ENCODE measurements around the gene GTF2A1L. TPM values are rescaled to one million over a fixed set of nuclear protein-coding genes. Genes with fewer than 3 reads are reported as not detected.
A peak's percentile ranks its signal among the peaks of the same experiment; 100 is the strongest.

GTF2A1L gene
- total and polyA plus RNA-seq, 2 donors (not counting 3 experiments of a cell fraction or from before 2014, with no cell fraction given) = 0.46 TPM; not detected in 1

DNA sequence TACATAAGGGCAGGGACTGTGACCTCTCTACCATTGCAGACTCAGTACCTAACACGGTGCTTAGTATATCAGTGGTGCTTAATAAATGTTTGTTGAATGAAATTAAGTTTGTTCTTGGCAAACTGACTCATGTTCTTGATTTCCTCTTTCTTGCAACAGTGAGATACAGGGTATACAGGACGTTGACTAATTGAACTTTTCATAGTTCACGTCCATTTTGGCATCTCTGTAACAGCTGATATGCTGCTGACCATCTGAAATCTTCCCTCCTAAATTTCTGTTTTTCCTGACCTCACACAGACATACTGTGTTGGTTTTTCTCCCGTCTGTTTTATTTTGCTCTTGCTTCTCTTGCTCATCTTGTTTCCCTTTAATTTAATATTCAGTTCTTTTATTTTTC lies 93.7 kb downstream of the GTF2A1L start:
- Histone ChIP-seq H2AFZ (ENCODE audit: low read depth, low read length) (peak overlapping the region; percentile 71), H3K27ac (ENCODE audit: insufficient read depth, low read depth, low read length) (peak overlapping the region; percentile 44), H3K9me3 (replicated peaks; ENCODE audit: control insufficient read depth, insufficient read depth, low read length) (no peaks in the 10 kb centered on the region), H3K4me1 (ENCODE audit: control insufficient read depth, extremely low read depth, insufficient read depth, low read length) (peaks cover 4% of the 10 kb centered on the region), H3K27me3 (ENCODE audit: control insufficient read depth in 2 of 2, insufficient read depth in 2 of 2, low read length in 2 of 2) (no peaks in the 10 kb centered on the region), H3K36me3 (ENCODE audit: control insufficient read depth in 2 of 2, extremely low read depth in 1 of 2, insufficient read depth in 2 of 2, low read length in 2 of 2) (no peaks in the 10 kb centered on the region), H3K4me3 (replicated peaks in 1 of 3; ENCODE audit: insufficient read depth in 1 of 3, low read depth in 1 of 3, low read length in 3 of 3) (no peak overlapping the region), H3K4me2 (ENCODE audit: insufficient read depth, low read length) (peak overlapping the region; percentile 31), H4K20me1 (replicated peaks; ENCODE audit: control insufficient read depth, extremely low read depth, insufficient read depth, low read length) (no peaks in the 10 kb centered on the region), H3K9ac (replicated peaks; ENCODE audit: extremely low read depth, insufficient read depth, low read length) (no peak overlapping the region), H3K9me1 (replicated peaks; ENCODE audit: control insufficient read depth, extremely low read depth, insufficient read depth, low read length) (no peaks in the 10 kb centered on the region), H3K79me2 (ENCODE audit: control insufficient read depth, insufficient read depth, low read length) (no peaks in the 10 kb centered on the region)
- FAIRE-seq = peak; percentile 72
- BruUV-seq (replicated peaks) = no TSS peak
- intact Hi-C loops (cut with micrococcal nuclease) (no loop called here), dilution Hi-C loops (cut with MboI; ENCODE audit: extremely low pct_ligation_motif_present, low sequenced_read_pairs) (no loop called here)
- ChIA-PET CTCF (no interaction called here), POLR2A (no interaction called here)
- TF ChIP-seq POLR2A (IDR thresholded peaks at IDR 0.05; ENCODE audit: low read depth, low read length) = peak; percentile 19
- peak; percentile 31 for TF ChIP-seq POLR2AphosphoS5 (IDR thresholded peaks at IDR 0.05; ENCODE audit: insufficient read depth, low read depth, low read length)
- no peak for TF ChIP-seq GATA2 (IDR thresholded peaks at IDR 0.05; ENCODE audit: insufficient read depth, insufficient read length, low read depth, low read length)
- TF ChIP-seq JUN (IDR thresholded peaks at IDR 0.05; ENCODE audit: borderline replicate concordance, insufficient read depth, insufficient read length, low read depth) = peak; percentile 67
- no peak for TF ChIP-seq EZH2 (IDR thresholded peaks at IDR 0.05; ENCODE audit: borderline replicate concordance, low read depth, low read length, severe bottlenecking)
- peak; percentile 76 for DNase-seq (ENCODE audit: low read depth, low spot score)

GRCh38 chr2:48712151-48712550 lies 94.5 kb downstream of the GTF2A1L start:
- no peaks in the 10 kb centered on the region for H3K9me3 ChIP-seq (replicated peaks; ENCODE audit: control insufficient read depth, insufficient read depth, low read length)
- no peaks in the 10 kb centered on the region for H3K27me3 ChIP-seq (ENCODE audit: control insufficient read depth in 2 of 2, insufficient read depth in 2 of 2, low read length in 2 of 2)
- intact Hi-C loops (cut with micrococcal nuclease) (no loop called here), dilution Hi-C loops (cut with MboI; ENCODE audit: extremely low pct_ligation_motif_present, low sequenced_read_pairs) (no loop called here)
- H3K4me3 ChIP-seq (replicated peaks in 1 of 3; ENCODE audit: insufficient read depth in 1 of 3, low read depth in 1 of 3, low read length in 3 of 3) = no peak overlapping the region
- no peak overlapping the region for H3K4me2 ChIP-seq (ENCODE audit: insufficient read depth, low read length)
- H3K9me1 ChIP-seq (replicated peaks; ENCODE audit: control insufficient read depth, extremely low read depth, insufficient read depth, low read length) = no peaks in the 10 kb centered on the region
- peaks cover 4% of the 10 kb centered on the region for H3K4me1 ChIP-seq (ENCODE audit: control insufficient read depth, extremely low read depth, insufficient read depth, low read length)
- no peaks in the 10 kb centered on the region for H3K36me3 ChIP-seq (ENCODE audit: control insufficient read depth in 2 of 2, extremely low read depth in 1 of 2, insufficient read depth in 2 of 2, low read length in 2 of 2)
- TF ChIP-seq, protein P1, sequence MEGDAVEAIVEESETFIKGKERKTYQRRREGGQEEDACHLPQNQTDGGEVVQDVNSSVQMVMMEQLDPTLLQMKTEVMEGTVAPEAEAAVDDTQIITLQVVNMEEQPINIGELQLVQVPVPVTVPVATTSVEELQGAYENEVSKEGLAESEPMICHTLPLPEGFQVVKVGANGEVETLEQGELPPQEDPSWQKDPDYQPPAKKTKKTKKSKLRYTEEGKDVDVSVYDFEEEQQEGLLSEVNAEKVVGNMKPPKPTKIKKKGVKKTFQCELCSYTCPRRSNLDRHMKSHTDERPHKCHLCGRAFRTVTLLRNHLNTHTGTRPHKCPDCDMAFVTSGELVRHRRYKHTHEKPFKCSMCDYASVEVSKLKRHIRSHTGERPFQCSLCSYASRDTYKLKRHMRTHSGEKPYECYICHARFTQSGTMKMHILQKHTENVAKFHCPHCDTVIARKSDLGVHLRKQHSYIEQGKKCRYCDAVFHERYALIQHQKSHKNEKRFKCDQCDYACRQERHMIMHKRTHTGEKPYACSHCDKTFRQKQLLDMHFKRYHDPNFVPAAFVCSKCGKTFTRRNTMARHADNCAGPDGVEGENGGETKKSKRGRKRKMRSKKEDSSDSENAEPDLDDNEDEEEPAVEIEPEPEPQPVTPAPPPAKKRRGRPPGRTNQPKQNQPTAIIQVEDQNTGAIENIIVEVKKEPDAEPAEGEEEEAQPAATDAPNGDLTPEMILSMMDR (IDR thresholded peaks at IDR 0.05; ENCODE audit: extremely low read depth in 1 of 2, insufficient read depth in 1 of 2, low read depth in 1 of 2, low read length in 2 of 2) = no peak
- no peak for TF ChIP-seq EZH2 (IDR thresholded peaks at IDR 0.05; ENCODE audit: borderline replicate concordance, low read depth, low read length, severe bottlenecking)
- TF ChIP-seq MYC (IDR thresholded peaks at IDR 0.05; ENCODE audit: low read depth, low read length) = no peak
- no peak for TF ChIP-seq GATA2 (IDR thresholded peaks at IDR 0.05; ENCODE audit: insufficient read depth, insufficient read length, low read depth, low read length)
- TF ChIP-seq, protein P2, sequence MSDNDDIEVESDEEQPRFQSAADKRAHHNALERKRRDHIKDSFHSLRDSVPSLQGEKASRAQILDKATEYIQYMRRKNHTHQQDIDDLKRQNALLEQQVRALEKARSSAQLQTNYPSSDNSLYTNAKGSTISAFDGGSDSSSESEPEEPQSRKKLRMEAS (IDR thresholded peaks at IDR 0.05; ENCODE audit: insufficient read depth, insufficient read length) = no peak
- TF ChIP-seq FOS (IDR thresholded peaks at IDR 0.05; ENCODE audit: borderline replicate concordance, insufficient read depth, low read length) = no peak
- no peak for TF ChIP-seq JUN (IDR thresholded peaks at IDR 0.05; ENCODE audit: borderline replicate concordance, insufficient read depth, insufficient read length, low read depth)
- no peak for TF ChIP-seq POLR2A (IDR thresholded peaks at IDR 0.05; ENCODE audit: low read depth, low read length)
- TF ChIP-seq POLR2AphosphoS5 (IDR thresholded peaks at IDR 0.05; ENCODE audit: insufficient read depth, low read depth, low read length) = no peak
- CTCF ChIA-PET = no interaction called here
- H4K20me1 ChIP-seq (replicated peaks; ENCODE audit: control insufficient read depth, extremely low read depth, insufficient read depth, low read length) = no peaks in the 10 kb centered on the region
- no peak overlapping the region for H2AFZ ChIP-seq (ENCODE audit: low read depth, low read length)
- no peaks in the 10 kb centered on the region for H3K79me2 ChIP-seq (ENCODE audit: control insufficient read depth, insufficient read depth, low read length)
- BruUV-seq (replicated peaks) = no TSS peak
- H3K9ac ChIP-seq (replicated peaks; ENCODE audit: extremely low read depth, insufficient read depth, low read length) = no peak overlapping the region
- DNase-seq (ENCODE audit: low read depth, low spot score) (no peak), FAIRE-seq (no peak)
- no peak overlapping the region for H3K27ac ChIP-seq (ENCODE audit: insufficient read depth, low read depth, low read length)
- POLR2A ChIA-PET = no interaction called here
